NCI-H187 treated with DMSO at 0.1 percent for 48 hours (cell line): ENCODE data around the gene BLVRB.
"Not testable (repeated sequence)": the region's sequence is repeated elsewhere in the genome, so short reads cannot be mapped to it uniquely, and the experiment has no call there.

Experiments used
- DNase-seq: peaks from one replicate; lab custom pipeline; 2025; lab: John Stamatoyannopoulos, UW

Gene BLVRB

GRCh38 chr19:40449506-40449905 is 16.0 kb downstream of the BLVRB start:
- no peak for DNase-seq

GRCh38 chr19:40446263-40446784 is 19.2 kb downstream of the BLVRB start:
- no peak for DNase-seq

- no peak for DNase-seq
Observed at GRCh38 chr19:40445780-40446262, 19.7 kb downstream of the BLVRB start.

- no peak for DNase-seq
Observed at GRCh38 chr19:40444825-40445312, 20.7 kb downstream of the BLVRB start.

GRCh38 chr19:40444000-40444824 is 21.3 kb downstream of the BLVRB start, which contains the start of gene SERTAD3:
Gene SERTAD3, minus strand, starts transcription at chr19:40444335. Its CDS starts 2,255 bp downstream, at chr19:40442080.
- peak; percentile 83 for DNase-seq

GRCh38 chr19:40443131-40443999 is 22.2 kb downstream of the BLVRB start:
- peak; percentile 92 for DNase-seq

- DNase-seq: no peak
Observed at GRCh38 chr19:40442328-40443130, 23.0 kb downstream of the BLVRB start.

GRCh38 chr19:40441719-40442253 is 23.8 kb downstream of the BLVRB start:
- DNase-seq: no peak

GRCh38 chr19:40438284-40438683 is 27.3 kb downstream of the BLVRB start:
- DNase-seq: no peak

GRCh38 chr19:40433391-40434216 is 31.9 kb downstream of the BLVRB start:
- no peak for DNase-seq

- not testable (repeated sequence) for DNase-seq
Observed at GRCh38 chr19:40432760-40433159, 32.8 kb downstream of the BLVRB start.

GRCh38 chr19:40431698-40432097 is 33.8 kb downstream of the BLVRB start:
- no peak for DNase-seq

- not testable (repeated sequence) for DNase-seq
Observed at GRCh38 chr19:40430242-40430641, 35.3 kb downstream of the BLVRB start.

- not testable (repeated sequence) for DNase-seq
Observed at GRCh38 chr19:40428197-40428596, 37.3 kb downstream of the BLVRB start.

GRCh38 chr19:40425450-40426287 is 39.9 kb downstream of the BLVRB start, which contains the start of gene SERTAD1:
Gene SERTAD1, minus strand, starts transcription at chr19:40425992. Its CDS starts 2,446 bp downstream, at chr19:40423546.
- DNase-seq: peak; percentile 96

GRCh38 chr19:40424637-40425449 is 40.7 kb downstream of the BLVRB start:
- no peak for DNase-seq

GRCh38 chr19:40423938-40424337 is 41.6 kb downstream of the BLVRB start:
- no peak for DNase-seq
